Measurements from ENCODE around the gene JAK2.

JAK2 gene

DNA sequence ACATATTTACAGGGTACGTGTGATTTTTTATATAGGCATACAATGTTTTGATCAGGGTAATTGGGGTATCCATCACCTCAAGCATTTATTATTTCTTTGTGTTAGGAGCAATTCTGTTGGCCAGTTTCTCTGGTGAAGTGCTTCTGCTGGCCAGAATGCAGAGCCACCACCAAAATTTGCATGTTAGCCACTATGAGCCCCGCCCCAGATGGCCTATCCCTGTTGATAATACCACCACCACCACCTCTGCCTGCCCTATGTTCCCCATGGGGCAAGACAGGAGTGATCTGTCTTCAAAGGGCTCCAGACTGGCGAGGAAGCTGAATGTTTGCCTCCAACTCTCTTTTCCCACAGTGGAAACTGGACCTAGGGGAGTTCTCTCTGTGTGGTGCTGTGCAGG is 26.0 kb upstream of the JAK2 start:
- Histone ChIP-seq H3K27ac (replicated peaks) (no peak overlapping the region), H3K27me3 (ENCODE audit: insufficient read depth, poor library complexity, severe bottlenecking) (no peaks in the 10 kb centered on the region), H3K4me3 (replicated peaks; ENCODE audit: insufficient read depth, low read length) (no peak overlapping the region)
- no peak for DNase-seq (ENCODE audit: low read depth in 1 of 2, low spot score in 1 of 2)
- TF ChIP-seq POLR2AphosphoS5 (IDR thresholded peaks at IDR 0.05; ENCODE audit: low read depth) (no peak), SPI1 (IDR thresholded peaks at IDR 0.05; ENCODE audit: borderline replicate concordance, low read depth) (no peak), GABPA (IDR thresholded peaks at IDR 0.05; ENCODE audit: low read depth) (no peak)
- TF ChIP-seq, protein P1, sequence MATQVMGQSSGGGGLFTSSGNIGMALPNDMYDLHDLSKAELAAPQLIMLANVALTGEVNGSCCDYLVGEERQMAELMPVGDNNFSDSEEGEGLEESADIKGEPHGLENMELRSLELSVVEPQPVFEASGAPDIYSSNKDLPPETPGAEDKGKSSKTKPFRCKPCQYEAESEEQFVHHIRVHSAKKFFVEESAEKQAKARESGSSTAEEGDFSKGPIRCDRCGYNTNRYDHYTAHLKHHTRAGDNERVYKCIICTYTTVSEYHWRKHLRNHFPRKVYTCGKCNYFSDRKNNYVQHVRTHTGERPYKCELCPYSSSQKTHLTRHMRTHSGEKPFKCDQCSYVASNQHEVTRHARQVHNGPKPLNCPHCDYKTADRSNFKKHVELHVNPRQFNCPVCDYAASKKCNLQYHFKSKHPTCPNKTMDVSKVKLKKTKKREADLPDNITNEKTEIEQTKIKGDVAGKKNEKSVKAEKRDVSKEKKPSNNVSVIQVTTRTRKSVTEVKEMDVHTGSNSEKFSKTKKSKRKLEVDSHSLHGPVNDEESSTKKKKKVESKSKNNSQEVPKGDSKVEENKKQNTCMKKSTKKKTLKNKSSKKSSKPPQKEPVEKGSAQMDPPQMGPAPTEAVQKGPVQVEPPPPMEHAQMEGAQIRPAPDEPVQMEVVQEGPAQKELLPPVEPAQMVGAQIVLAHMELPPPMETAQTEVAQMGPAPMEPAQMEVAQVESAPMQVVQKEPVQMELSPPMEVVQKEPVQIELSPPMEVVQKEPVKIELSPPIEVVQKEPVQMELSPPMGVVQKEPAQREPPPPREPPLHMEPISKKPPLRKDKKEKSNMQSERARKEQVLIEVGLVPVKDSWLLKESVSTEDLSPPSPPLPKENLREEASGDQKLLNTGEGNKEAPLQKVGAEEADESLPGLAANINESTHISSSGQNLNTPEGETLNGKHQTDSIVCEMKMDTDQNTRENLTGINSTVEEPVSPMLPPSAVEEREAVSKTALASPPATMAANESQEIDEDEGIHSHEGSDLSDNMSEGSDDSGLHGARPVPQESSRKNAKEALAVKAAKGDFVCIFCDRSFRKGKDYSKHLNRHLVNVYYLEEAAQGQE (IDR thresholded peaks at IDR 0.05; ENCODE audit: insufficient replicate concordance, low read depth) = no peak
- TF ChIP-seq, protein P2, sequence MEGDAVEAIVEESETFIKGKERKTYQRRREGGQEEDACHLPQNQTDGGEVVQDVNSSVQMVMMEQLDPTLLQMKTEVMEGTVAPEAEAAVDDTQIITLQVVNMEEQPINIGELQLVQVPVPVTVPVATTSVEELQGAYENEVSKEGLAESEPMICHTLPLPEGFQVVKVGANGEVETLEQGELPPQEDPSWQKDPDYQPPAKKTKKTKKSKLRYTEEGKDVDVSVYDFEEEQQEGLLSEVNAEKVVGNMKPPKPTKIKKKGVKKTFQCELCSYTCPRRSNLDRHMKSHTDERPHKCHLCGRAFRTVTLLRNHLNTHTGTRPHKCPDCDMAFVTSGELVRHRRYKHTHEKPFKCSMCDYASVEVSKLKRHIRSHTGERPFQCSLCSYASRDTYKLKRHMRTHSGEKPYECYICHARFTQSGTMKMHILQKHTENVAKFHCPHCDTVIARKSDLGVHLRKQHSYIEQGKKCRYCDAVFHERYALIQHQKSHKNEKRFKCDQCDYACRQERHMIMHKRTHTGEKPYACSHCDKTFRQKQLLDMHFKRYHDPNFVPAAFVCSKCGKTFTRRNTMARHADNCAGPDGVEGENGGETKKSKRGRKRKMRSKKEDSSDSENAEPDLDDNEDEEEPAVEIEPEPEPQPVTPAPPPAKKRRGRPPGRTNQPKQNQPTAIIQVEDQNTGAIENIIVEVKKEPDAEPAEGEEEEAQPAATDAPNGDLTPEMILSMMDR (IDR thresholded peaks at IDR 0.05; ENCODE audit: insufficient read depth, low read length) = no peak

DNA sequence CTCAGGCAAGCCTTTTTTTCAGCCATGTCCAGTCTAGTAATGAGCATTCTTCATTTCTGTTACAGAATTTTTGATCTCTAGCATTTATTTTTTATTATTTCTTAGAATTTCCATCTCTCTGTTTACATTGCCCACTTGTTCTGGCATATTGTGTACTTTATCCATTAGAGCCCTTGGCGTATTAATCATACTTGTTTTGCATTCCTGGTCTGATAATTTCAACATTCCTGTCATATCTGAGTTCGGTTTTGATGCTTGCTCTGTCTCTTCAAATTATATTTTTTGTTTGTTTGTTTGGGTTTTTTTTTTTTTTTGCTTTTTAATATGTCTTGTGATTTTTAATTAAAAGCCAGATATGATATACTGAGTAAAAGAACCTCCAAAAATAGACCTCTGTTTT is 23.0 kb upstream of the JAK2 start:
- Histone ChIP-seq H3K27ac (replicated peaks) (no peak overlapping the region), H3K27me3 (ENCODE audit: insufficient read depth, poor library complexity, severe bottlenecking) (no peaks in the 10 kb centered on the region), H3K4me3 (replicated peaks; ENCODE audit: insufficient read depth, low read length) (no peak overlapping the region)
- no peak for DNase-seq (ENCODE audit: low read depth in 1 of 2, low spot score in 1 of 2)
- no peak for TF ChIP-seq POLR2AphosphoS5 (IDR thresholded peaks at IDR 0.05; ENCODE audit: low read depth)
- TF ChIP-seq GABPA (IDR thresholded peaks at IDR 0.05; ENCODE audit: low read depth) = no peak
- TF ChIP-seq SPI1 (IDR thresholded peaks at IDR 0.05; ENCODE audit: borderline replicate concordance, low read depth) = no peak
- TF ChIP-seq, protein P1 (IDR thresholded peaks at IDR 0.05; ENCODE audit: insufficient replicate concordance, low read depth) = no peak
- TF ChIP-seq, protein P2 (IDR thresholded peaks at IDR 0.05; ENCODE audit: insufficient read depth, low read length) = no peak

DNA sequence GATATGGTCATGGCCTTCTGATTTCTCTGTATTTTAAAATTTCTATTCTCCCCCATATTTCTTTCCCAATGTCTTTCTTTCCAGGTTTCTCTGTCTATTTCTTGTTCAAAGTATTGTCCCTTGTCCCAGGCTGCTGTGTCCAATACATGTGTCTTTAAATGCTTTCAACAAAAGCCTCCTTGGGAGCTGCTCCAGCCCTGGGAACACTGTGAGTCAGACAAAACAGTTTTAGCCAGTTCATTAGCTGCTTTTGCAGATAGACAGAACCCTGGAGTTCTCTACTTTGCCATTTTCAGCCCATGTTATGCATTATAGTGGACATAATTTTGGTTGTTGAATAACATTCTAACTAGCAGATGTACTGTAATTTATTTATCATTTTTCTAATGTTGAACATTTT is 20.5 kb upstream of the JAK2 start:
- H3K27ac ChIP-seq (replicated peaks) = no peak overlapping the region
- DNase-seq (ENCODE audit: low read depth in 1 of 2, low spot score in 1 of 2) = no peak
- no peak overlapping the region for H3K4me3 ChIP-seq (replicated peaks; ENCODE audit: insufficient read depth, low read length)
- TF ChIP-seq GABPA (IDR thresholded peaks at IDR 0.05; ENCODE audit: low read depth) (no peak), SPI1 (IDR thresholded peaks at IDR 0.05; ENCODE audit: borderline replicate concordance, low read depth) (no peak), POLR2AphosphoS5 (IDR thresholded peaks at IDR 0.05; ENCODE audit: low read depth) (no peak)
- TF ChIP-seq, protein P1 (IDR thresholded peaks at IDR 0.05; ENCODE audit: insufficient replicate concordance, low read depth) = no peak
- TF ChIP-seq, protein P2 (IDR thresholded peaks at IDR 0.05; ENCODE audit: insufficient read depth, low read length) = no peak
- H3K27me3 ChIP-seq (ENCODE audit: insufficient read depth, poor library complexity, severe bottlenecking) = no peaks in the 10 kb centered on the region
